GM18499 (cell line): ENCODE results near the gene ALOX5.
"Not testable (repeated sequence)": the region's sequence is repeated elsewhere in the genome, so short reads cannot be mapped to it uniquely, and the experiment has no call there.

Source experiments
- ATAC-seq: cut with Tn5 transposase; IDR thresholded peaks from one replicate; pipeline ENCODE4 v1.9.1; 2021; ENCODE audit warnings: moderate number of reproducible peaks; ENCODE audit not compliant: insufficient read depth, unreplicated experiment

The ALOX5 gene

DNA sequence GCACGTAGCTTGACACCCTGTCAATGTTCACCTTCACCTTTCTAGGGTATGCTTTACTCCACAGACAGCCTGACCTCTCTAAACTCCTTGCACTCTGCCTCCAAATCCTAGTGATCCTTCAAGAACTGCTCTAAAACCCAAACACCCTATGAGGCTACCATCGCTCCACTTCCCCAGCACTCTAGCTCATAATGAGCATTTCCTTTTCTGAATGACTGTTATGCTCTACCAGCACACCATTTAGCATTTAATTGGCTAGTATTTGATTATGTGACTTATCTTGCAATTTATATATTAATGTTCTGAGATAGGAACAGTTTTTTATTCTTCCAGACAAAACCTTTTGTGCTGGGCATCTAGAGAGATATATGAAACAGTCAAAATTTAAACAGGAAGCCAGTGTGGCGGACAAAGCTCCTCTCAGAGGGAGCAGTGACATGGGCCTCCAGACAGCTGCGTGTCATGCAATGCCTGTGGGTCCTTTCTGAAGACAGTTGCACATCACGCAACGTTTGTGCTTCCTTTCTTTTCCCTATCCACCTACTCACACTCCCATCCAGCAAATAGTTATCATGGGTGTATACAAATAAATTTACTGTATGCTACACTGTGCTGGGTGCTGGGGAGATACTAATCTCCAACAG, 86.3 kb downstream of the ALOX5 start:
- no peak for ATAC-seq

GRCh38 chr10:45461034-45461433, 87.0 kb downstream of the ALOX5 start:
- peak; percentile 60 for ATAC-seq

- no peak for ATAC-seq
Observed at GRCh38 chr10:45463244-45464116, 89.5 kb downstream of the ALOX5 start.

DNA sequence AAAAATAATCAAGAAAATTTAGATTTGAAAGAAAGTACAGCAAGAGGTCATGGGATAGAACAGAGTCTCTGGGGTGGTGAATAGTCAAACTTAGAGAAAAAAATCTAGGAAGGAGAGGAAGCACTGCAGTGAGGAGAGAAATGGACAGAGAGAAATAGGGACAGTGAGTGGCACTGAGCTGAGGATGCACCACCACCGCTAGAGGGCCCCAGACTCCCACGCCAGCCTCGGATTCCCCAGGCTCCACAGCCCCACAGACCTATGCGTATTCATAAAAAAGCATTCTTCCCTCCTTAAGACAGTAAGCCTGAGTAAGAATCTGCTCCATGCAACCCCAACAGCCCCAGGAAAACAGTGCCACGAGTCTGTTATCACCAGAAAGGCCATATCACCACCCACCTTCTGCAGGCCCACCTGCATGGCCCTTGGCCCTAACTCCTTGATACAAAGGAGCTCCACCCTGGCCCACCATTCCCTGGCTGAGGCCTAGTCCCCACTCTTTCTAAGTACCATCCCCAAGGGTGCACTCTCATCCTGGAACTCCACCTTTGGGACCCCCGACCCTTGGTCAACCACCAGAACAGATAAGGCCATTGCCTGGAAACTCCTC, 91.0 kb downstream of the ALOX5 start:
- peak; percentile 24 for ATAC-seq

GRCh38 chr10:45466784-45467183, 92.8 kb downstream of the ALOX5 start:
- ATAC-seq = no peak

GRCh38 chr10:45468079-45468478, 94.1 kb downstream of the ALOX5 start:
- no peak for ATAC-seq

GRCh38 chr10:45470098-45471012, 96.3 kb downstream of the ALOX5 start:
- ATAC-seq = peak; percentile 58

- no peak for ATAC-seq
Observed at GRCh38 chr10:45471059-45471458, 97.0 kb downstream of the ALOX5 start.

GRCh38 chr10:45471531-45472310, 97.7 kb downstream of the ALOX5 start:
- ATAC-seq = no peak

- no peak for ATAC-seq
Observed at GRCh38 chr10:45473126-45473525, 99.1 kb downstream of the ALOX5 start.

- ATAC-seq = no peak
Observed at GRCh38 chr10:45476559-45476958, 102.5 kb downstream of the ALOX5 start.

DNA sequence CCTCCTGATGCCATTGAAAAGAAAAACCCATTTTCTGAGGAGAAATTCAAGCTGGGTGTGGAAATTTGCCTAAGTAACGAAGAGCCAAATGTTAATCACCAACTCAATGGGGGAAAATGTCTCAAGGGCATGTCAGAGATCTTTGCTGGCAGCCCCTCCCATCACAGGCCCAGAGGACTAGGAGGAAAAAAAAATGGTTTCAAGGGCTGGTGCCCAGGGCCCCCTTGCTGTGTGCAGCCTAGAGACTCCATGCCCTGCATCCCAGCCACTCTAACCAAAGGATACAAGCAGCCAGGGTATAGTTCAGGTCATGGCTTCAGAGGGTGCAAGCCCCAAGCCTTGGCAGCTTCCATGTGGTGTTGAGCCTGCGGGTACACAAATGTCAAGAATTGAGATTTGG, 106.3 kb downstream of the ALOX5 start:
- no peak for ATAC-seq

GRCh38 chr10:45481100-45481499, 107.1 kb downstream of the ALOX5 start:
- not testable (repeated sequence) for ATAC-seq

DNA sequence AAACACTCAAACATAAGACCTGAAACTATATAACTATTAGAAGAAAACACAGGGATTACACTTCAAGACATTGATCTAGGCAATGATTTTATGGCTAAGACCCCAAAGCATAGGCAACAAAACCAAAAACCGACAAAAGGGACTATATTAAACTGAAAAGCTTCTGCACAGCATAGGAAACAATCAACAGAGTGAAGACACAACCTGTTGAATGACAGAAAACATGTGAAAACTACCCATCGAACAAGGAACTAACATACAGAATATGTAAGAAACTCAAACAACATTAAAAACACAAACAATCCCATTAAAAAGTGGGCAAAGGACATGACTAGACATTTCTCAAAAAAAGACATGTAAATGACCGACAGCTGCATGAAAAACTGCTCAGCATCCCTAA, 109.0 kb downstream of the ALOX5 start:
- ATAC-seq = no peak

DNA sequence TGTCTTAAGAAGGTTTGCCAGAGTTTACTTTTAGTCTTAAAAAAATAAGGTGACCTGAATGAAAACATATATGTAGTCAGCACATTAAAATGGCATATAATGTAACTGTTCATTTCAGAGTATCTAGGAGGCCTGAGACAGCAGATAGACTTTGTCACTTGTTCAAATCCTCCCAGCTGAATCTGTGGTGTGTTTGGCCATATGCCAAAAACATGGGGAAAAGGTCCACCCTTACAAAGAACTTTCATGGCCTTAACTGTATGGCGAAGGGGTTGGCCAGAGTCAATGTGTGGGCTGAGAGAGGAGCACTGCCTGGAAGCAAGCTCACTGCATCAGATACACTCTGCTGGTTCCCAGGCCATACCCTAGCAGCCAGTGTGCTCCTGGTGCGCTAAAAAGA, 113.7 kb downstream of the ALOX5 start:
- no peak for ATAC-seq

GRCh38 chr10:45488365-45488764, 114.3 kb downstream of the ALOX5 start:
- no peak for ATAC-seq

- no peak for ATAC-seq
Observed at GRCh38 chr10:45490277-45490676, 116.3 kb downstream of the ALOX5 start.

DNA sequence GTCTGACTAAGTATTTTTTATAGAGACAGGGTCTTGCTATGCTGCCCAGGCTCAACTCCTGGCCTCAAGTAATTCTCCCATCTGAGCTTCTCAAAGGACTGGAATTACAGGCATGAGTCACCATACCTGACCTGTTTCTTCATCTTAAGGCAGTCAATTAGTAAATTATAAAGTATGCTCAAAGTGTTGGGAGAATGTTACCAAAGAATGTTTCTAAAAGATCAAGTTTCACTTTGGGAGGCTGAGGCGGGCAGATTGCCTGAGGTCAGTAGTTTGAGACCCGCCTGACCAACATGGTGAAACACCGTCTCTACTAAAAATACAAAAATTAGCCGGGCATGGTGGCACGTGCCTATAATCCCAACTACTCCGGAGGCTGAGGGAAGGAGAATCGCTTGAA, 117.0 kb downstream of the ALOX5 start:
- no peak for ATAC-seq
